Measurements from ENCODE around the gene MYO1F.

Gene MYO1F

DNA sequence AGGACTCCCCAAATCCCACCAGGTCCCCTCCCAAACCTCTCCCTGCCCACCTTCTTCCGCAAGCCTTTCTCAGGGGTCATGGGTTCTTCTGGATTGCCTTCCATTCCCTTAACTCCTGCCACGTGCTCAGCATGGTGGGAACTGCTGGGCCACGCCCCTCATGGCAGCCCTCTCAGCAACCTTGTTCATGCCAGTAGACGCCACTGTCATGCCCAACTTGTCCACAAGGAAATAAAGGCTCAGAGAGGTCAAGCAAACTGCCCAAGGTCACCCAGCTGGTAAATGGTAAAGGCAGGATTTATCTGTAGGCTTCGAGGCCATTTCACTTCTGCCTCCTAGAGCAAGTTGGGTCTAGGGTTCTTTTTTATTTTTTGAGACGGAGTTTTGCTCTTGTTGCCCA, 85.7 kb downstream of the MYO1F start:
- no peak for TF ChIP-seq ZNF274 (IDR thresholded peaks at IDR 0.05; ENCODE audit: low read depth, low read length)
- H3K4me3 ChIP-seq (ENCODE audit: low read length), result no peak overlapping the region

- no peak for TF ChIP-seq ZNF274 (IDR thresholded peaks at IDR 0.05; ENCODE audit: low read depth, low read length)
- H3K4me3 ChIP-seq (ENCODE audit: low read length), result no peak overlapping the region
These were observed 86.4 kb downstream of the MYO1F start for GRCh38 chr19:8490873-8491272.

DNA sequence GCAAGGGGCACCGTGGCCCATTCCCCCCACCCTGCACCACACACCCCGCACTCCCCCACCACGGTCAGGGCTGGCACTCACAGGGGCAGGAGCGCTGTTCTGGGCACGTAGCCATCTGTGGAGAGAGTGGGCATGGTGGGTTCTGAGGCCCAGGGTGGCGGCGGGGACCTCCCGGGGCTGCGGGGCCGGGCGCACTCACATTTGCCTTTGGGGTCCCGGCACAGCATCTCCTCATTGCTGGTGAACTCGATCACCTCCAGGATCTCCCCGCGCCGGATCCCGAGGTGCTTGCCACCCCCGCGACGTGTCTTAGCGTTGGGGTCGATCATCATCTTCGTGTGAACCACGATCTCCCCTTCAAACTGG, 86.9 kb downstream of the MYO1F start:
- TF ChIP-seq ZNF274 (IDR thresholded peaks at IDR 0.05; ENCODE audit: low read depth, low read length), result no peak
- no peak overlapping the region for H3K4me3 ChIP-seq (ENCODE audit: low read length)

DNA sequence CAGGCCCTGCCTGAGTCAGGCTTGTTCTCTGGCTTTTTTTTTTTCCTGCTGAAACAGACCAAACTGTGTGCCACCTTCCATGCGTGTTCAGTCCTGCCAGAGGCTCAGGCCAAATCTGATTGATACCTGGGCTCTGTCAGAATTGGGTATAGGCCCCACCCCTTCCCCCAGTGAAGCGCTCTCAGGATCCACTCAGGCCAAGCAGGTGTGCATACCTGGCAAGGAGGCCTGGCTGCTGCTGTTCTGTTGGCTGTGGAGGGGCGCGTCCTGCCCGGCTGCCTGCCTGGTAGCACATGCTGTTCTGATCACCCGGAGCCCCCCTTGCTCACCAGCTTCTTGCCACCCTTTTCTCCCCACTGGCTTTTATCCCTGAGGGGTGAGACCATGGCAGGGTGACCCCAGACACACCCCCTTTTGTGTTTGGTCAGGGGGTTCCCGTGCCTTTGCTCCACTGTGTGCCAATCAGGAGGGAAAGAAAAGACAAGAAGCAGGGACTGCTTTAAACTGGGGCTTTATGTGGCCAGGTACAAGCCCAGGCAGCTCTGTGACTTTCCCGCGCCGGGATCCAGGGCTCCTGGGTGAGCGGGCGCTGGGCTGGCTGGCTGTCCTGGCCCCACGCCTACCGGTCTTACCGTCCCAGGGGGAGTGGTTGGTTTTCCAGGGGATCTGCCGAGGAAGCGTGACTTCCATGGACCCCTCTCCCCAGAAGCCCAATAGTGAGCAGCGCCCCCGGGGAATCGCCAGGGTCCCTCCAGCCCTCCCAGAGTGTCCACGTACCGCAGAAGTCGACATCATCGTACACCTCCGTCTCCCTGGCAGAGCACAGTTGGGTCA, 87.5 kb downstream of the MYO1F start:
- no peak for TF ChIP-seq ZNF274 (IDR thresholded peaks at IDR 0.05; ENCODE audit: low read depth, low read length)
- H3K4me3 ChIP-seq (ENCODE audit: low read length), result no peak overlapping the region

DNA sequence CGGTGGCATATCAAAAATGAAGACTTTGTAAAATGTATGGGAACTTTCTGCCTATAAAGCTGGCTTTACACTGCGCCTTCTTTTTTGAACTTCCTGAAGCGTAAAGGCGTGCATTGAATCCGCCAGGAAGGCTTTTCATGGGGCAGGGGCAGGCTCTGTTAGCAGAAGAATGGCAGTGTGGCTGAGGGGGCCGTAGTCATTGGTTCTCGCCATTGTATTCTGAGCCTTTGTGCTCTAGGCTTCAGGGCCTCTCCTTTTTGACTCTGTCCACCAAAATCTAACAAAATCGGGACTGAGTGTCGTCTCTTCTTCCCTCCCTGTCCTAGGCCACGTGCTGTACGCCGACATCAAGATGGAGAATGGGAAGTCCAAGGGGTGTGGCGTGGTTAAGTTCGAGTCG, 88.9 kb downstream of the MYO1F start:
- H3K4me3 ChIP-seq (ENCODE audit: low read length), result no peak overlapping the region

GRCh38 chr19:8487137-8487851, 89.9 kb downstream of the MYO1F start:
- H3K4me3 ChIP-seq (ENCODE audit: low read length), result no peak overlapping the region
- no peak for TF ChIP-seq ZNF274 (IDR thresholded peaks at IDR 0.05; ENCODE audit: low read depth, low read length)

More for the DNA sequence above, 88.9 kb downstream of the MYO1F start:
- no peak for TF ChIP-seq ZNF274 (IDR thresholded peaks at IDR 0.05; ENCODE audit: low read depth, low read length)

GRCh38 chr19:8486661-8487136, 90.5 kb downstream of the MYO1F start:
- H3K4me3 ChIP-seq (ENCODE audit: low read length), result no peak overlapping the region
- no peak for TF ChIP-seq ZNF274 (IDR thresholded peaks at IDR 0.05; ENCODE audit: low read depth, low read length)

GRCh38 chr19:8485561-8486371, 91.5 kb downstream of the MYO1F start:
- TF ChIP-seq ZNF274 (IDR thresholded peaks at IDR 0.05; ENCODE audit: low read depth, low read length), result no peak

GRCh38 chr19:8484331-8484894, 92.8 kb downstream of the MYO1F start:
- no peak overlapping the region for H3K4me3 ChIP-seq (ENCODE audit: low read length)
- TF ChIP-seq ZNF274 (IDR thresholded peaks at IDR 0.05; ENCODE audit: low read depth, low read length), result no peak

More at GRCh38 chr19:8485561-8486371, 91.5 kb downstream of the MYO1F start:
- no peak overlapping the region for H3K4me3 ChIP-seq (ENCODE audit: low read length)

DNA sequence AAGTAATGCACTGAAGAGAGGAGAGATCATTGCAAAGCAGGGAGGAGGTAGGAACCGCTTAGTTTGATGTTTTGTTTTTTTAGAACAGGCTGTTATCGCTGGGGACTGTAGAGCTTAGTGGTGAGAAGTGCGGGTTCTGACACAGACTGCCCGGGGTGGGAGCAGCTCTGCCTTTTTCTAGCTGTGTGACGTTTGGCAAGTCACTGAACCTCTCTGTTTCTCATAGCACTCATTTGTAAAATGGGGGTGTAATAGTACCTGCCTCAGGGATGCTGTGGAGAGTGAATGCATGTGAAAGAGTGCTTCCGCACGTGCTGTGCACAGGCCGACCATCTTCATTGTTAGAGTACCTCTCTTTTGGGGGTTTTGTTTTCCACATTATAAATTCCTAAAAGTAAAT, 94.1 kb downstream of the MYO1F start:
- no peak for TF ChIP-seq ZNF274 (IDR thresholded peaks at IDR 0.05; ENCODE audit: low read depth, low read length)
- H3K4me3 ChIP-seq (ENCODE audit: low read length), result no peak overlapping the region

DNA sequence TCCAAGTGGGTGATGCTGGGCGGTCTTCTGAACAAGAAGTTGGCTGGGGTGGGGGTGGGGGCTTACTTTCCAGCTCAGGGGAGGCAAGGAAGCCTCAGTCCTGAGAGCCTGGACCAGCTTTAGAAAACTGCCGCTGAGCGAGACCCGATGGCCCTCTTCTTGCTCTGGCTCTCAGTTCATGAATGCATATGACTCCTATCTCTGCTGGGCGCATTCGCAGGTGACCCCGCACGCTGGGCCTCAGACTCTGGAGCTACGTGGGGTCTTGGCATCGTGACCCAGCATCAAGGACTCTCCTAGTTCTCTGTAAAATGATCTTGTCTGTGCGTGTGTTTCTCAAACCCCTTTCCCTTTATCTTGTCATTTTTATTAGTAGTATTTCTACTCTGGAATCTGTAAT, 94.5 kb downstream of the MYO1F start:
- H3K4me3 ChIP-seq (ENCODE audit: low read length), result no peak overlapping the region
- no peak for TF ChIP-seq ZNF274 (IDR thresholded peaks at IDR 0.05; ENCODE audit: low read depth, low read length)

DNA sequence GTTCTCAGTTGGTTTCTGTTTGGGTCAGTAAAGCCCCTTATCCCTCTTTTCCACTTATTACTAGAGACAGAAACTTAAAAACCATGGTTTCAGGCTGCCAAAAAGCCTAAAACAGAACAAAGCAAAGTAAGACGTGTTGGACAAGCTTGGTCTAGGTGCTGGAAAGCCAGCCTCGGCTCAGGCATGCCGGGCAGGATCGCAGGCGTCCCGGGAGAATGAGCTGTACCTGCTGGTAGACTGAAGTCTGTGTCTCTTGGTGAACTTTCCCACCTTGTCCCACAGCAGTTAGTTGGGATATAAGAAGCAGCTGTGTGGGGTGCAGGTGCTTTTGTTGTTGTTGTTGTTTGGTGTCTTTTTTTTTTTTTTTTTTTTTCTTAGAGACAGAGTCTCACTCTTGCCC, 95.6 kb downstream of the MYO1F start:
- no peak for TF ChIP-seq ZNF274 (IDR thresholded peaks at IDR 0.05; ENCODE audit: low read depth, low read length)
- no peak overlapping the region for H3K4me3 ChIP-seq (ENCODE audit: low read length)

GRCh38 chr19:8481201-8481600, 96.0 kb downstream of the MYO1F start:
- TF ChIP-seq ZNF274 (IDR thresholded peaks at IDR 0.05; ENCODE audit: low read depth, low read length), result no peak
- no peak overlapping the region for H3K4me3 ChIP-seq (ENCODE audit: low read length)

DNA sequence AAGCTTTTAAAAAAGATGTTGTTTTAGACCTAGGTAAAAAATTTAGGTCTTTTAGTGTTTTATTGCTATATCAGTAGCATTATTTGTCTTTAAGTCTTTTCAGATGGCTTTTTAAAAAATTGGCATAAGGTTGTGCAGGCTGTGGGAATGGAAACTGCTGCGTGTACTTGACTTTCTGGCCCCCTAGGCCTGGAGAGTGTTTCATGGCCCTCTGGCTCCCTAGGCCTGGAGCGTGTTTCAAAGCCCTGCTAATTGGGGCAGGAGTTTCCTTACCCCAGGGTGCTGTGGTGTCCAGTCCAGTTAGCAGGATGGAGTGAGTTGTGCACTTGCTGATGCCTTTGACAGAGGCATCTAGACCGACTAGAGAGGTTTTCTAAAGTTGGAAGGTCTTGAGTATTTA, 98.6 kb downstream of the MYO1F start:
- no peak overlapping the region for H3K4me3 ChIP-seq (ENCODE audit: low read length)
- no peak for TF ChIP-seq ZNF274 (IDR thresholded peaks at IDR 0.05; ENCODE audit: low read depth, low read length)

Data from GM08714 (cell line).